NB4 (cell line): ENCODE data around the gene PRKD2.

Experiments used
- DNase-seq: peaks from one replicate; pipeline ENCODE4 v3.0.0; 2010; ENCODE audit warnings: low read depth
- H3K4me3 ChIP-seq: one replicate; pipeline ENCODE4 v1.5.1; 2011; ENCODE audit warnings: mild to moderate bottlenecking, low read depth, low read length, moderate library complexity
- MYC ChIP-seq: IDR thresholded peaks from 2 replicates; pipeline ENCODE4 v1.6.1; 2011; ENCODE audit warnings: low read depth, low read length
- POLR2A ChIP-seq: IDR thresholded peaks from 2 replicates; pipeline ENCODE4 v1.6.1; 2011; ENCODE audit warnings: mild to moderate bottlenecking; ENCODE audit not compliant: insufficient read length; ENCODE audit errors: extremely low read depth
- TF ChIP-seq, protein P1 (sequence below): IDR thresholded peaks from 2 replicates; pipeline ENCODE4 v1.6.1; 2011; ENCODE audit warnings: low read depth, low read length
- TF ChIP-seq, protein P2 (sequence below): IDR thresholded peaks from one replicate; pipeline ENCODE4 v1.5.1; 2012; ENCODE audit warnings: low read depth, low read length

PRKD2 gene

DNA sequence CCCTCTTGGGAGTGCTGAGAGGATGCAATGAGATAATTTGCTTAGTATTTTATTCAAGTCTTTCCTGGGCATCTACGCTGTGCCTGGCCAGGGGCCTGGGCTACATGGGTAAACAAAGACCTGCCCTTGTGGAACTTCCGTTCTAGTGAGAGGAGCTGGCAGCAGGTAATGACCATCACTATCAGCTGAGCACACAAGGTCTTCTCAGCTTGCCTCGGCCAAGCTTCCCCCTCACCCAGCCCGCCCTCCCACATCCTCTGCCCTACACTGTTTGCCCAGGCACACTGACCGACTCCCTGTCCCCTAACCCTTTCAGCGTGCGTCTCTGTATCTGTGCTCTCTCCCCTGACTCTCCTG lies 20.4 kb upstream of the PRKD2 start:
- TF ChIP-seq MYC (no peak), POLR2A (no peak)
- TF ChIP-seq, protein P1, sequence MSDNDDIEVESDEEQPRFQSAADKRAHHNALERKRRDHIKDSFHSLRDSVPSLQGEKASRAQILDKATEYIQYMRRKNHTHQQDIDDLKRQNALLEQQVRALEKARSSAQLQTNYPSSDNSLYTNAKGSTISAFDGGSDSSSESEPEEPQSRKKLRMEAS = no peak
- TF ChIP-seq, protein P2, sequence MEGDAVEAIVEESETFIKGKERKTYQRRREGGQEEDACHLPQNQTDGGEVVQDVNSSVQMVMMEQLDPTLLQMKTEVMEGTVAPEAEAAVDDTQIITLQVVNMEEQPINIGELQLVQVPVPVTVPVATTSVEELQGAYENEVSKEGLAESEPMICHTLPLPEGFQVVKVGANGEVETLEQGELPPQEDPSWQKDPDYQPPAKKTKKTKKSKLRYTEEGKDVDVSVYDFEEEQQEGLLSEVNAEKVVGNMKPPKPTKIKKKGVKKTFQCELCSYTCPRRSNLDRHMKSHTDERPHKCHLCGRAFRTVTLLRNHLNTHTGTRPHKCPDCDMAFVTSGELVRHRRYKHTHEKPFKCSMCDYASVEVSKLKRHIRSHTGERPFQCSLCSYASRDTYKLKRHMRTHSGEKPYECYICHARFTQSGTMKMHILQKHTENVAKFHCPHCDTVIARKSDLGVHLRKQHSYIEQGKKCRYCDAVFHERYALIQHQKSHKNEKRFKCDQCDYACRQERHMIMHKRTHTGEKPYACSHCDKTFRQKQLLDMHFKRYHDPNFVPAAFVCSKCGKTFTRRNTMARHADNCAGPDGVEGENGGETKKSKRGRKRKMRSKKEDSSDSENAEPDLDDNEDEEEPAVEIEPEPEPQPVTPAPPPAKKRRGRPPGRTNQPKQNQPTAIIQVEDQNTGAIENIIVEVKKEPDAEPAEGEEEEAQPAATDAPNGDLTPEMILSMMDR = no peak
- H3K4me3 ChIP-seq = no peak overlapping the region
- no peak for DNase-seq

DNA sequence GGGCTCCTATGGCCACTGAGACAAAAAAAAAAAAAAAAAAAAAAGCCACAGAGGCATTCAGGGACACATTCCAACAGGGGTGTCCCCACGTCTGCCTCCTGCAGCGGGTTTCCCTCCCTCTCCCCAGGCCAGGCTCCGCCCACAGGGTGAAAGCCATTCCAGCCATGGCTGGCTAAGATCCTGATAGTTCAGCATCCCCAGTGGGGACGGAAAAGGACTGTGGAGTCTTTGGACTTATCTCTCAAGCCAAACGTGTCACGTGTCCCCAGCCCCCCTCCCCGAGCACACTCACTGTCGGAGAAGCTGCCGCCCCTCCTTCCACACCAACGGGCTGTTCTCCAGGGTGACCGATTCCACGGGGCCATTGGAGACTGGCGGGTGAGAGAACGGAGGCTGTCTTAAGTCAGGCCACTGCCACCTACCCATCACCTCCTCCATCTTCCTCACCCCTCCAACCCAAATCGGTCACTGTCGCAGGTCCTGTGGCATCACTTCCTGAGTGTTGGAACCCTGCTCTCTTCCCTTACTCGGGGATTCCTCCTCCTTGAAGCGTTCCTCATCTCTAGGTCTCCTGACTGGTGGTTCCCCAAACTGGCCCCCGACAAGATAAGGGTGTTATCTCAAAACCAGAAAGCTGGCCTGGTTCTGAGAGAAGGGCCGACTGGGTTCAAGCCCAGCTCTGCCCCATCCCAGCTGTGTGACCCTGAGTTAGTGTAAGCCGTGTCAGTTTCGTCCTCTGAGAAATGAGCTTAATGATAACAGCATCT lies 19.8 kb upstream of the PRKD2 start:
- no peak overlapping the region for H3K4me3 ChIP-seq
- DNase-seq = no peak
- TF ChIP-seq, protein P2 = no peak
- TF ChIP-seq POLR2A = no peak
- TF ChIP-seq, protein P1 = no peak
- TF ChIP-seq MYC = no peak

DNA sequence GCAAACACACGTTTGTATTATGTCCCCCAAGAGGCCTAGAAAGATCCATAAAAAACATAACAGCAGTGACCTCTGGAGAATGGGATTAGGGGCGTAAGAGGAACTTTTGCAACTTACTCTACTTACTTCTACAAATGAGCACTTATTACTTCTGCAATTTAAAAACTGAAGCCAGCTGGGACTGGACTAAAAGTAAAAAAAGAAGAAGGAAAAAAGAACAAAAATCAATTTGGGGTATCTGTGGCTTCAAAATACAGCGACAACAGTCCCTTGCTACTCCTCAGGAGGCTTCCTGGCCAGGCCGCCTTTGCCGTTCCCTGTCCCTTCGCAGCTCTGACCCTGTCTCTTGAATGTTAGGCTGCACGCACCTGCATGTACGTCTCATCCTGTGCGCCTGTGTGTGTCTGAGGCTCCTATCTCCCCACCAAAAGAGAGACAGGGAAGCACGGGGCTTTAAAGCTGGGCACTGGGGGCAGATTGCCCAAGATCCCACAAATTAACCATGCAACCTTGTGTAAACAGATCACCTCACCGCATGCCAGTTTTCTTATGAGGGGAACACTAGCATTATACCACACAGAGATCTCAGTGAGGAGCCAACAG lies 16.9 kb upstream of the PRKD2 start:
- DNase-seq = peak; percentile 95
- peak overlapping the region; percentile 13 for H3K4me3 ChIP-seq
- no peak for TF ChIP-seq MYC
- no peak for TF ChIP-seq POLR2A
- TF ChIP-seq, protein P1 = no peak
- TF ChIP-seq, protein P2 = no peak

DNA sequence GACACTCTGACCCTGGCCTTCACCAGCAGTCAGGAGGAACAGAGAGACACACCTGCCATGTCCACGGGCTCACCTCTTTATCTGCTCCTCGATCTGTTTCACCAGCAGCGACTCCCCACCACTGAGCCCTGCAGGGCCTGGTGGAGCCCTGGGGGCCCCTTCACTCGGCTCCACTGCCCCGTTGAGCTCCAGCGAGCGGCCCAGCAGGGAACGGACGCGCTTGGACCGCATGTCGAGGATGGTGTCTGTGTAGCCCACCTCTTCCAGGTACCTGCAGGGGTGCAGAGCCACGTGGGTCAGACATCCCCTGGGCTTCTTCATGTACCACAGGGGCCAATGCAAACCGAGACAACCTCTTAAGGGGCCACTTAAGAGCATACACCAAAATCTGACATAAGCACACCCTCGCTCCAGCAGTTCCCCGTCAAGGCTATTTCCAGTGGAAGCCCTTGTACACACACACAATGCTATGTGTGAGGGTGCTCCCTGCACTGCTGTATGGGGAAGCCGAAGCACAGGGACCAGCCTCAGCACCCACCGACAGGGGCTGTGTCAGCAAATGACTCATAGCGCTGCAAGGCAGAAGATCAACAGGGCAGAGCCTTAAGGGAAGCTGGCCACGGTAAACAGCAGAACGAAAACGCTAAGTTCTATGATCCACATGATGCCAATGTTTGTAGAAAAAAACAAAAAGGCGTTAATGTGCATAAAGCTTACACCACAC lies 16.2 kb upstream of the PRKD2 start:
- DNase-seq = peak; percentile 100
- TF ChIP-seq, protein P2 = peak; percentile 45
- no peak for TF ChIP-seq MYC

DNA sequence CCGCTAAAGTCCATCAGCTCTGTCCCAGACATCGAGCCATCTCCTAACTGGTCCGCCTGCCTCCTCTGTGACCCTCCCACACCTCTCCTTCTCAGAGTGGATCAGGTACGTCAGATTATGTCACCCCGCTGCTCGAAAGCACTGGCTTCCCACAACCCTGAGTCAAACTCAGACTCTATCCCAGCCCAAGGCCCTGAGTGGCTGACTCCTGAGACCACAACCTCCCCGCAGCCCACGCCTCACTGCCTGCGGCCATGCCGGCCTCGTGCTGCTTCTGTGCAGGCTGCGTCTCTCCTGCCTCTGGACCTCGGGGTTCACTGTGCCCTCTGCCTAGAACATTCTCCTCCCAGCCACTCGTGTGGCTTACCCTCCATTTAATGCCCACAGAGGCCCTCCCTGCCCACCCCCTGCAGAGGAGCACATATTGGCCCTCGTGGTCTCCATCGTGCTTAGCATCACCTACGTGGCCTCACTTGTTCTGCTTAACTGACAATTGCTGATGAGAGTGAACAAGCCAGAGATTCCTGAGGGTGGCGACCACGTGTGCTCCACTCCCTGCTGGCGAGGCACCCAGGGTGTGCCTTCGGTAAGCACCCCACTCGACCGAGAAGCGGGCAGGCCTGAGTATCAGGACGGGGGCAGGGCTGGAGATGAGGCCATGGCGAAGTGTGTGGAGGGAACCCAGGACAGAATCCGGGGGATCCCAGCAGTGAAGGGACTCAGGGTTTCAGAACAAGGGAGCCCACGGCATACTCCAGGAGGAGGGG lies 15.4 kb upstream of the PRKD2 start:
- TF ChIP-seq MYC (no peak), POLR2A (no peak)
- TF ChIP-seq, protein P2 = no peak
- TF ChIP-seq, protein P1 = no peak
- peak; percentile 65 for DNase-seq
- no peak overlapping the region for H3K4me3 ChIP-seq

More for the DNA sequence above, 16.2 kb upstream of the PRKD2 start:
- peak overlapping the region; percentile 13 for H3K4me3 ChIP-seq
